ENCODE data around the gene HAUS6. TPM values are rescaled to one million over a fixed set of nuclear protein-coding genes. Genes with fewer than 3 reads are reported as not detected.

HAUS6 gene
- polyA plus RNA-seq, 1 donor (not counting 4 experiments of a cell fraction or from before 2014, with no cell fraction given), result 15.7 TPM

DNA sequence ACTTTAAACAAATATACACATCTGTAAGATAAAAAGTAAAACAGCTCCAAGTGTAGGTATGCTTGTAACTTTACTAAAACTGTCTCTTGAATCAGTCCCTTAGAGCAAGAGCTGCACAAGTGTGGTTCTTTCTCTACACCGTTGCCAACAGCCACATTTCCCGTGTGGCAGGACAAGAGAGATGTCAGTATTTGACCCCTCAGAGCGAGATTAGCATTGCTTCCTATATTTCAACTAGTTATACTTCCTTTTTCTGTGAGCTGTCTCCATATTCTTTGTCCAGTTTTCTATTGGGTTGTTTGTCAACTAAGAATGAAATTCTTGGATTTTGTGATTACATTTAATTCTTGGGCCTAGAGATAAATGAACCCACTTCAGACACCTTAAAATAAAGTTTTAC lies 16.5 kb upstream of the HAUS6 start:
- FAIRE-seq, result no peak
- dilution Hi-C loops (cut with MboI; ENCODE audit: extremely low pct_ligation_motif_present, low sequenced_read_pairs), result no loop called here
- Histone ChIP-seq H3K36me3 (ENCODE audit: control insufficient read depth in 2 of 2, extremely low read depth in 1 of 2, insufficient read depth in 2 of 2, low read length in 2 of 2) (peaks cover 14 to 27% of the 10 kb centered on the region in 2 experiments), H3K9me1 (ENCODE audit: control insufficient read depth, extremely low read depth, insufficient read depth, low read length) (peaks cover 5% of the 10 kb centered on the region), H3K4me3 (ENCODE audit: control insufficient read depth in 2 of 3, extremely low read depth in 1 of 3, insufficient read depth in 2 of 3, low read depth in 1 of 3, low read length in 3 of 3) (no peak overlapping the region), H4K20me1 (ENCODE audit: control insufficient read depth, extremely low read depth, insufficient read depth, low read length) (no peaks in the 10 kb centered on the region), H3K4me1 (ENCODE audit: control insufficient read depth, extremely low read depth, insufficient read depth, low read length) (peaks cover 52% of the 10 kb centered on the region), H3K27me3 (ENCODE audit: control insufficient read depth, extremely low read depth, insufficient read depth, low read length) (no peaks in the 10 kb centered on the region), H2AFZ (ENCODE audit: control insufficient read depth, low read length) (no peak overlapping the region), H3K9ac (ENCODE audit: control insufficient read depth, extremely low read depth, insufficient read depth, low read length) (no peak overlapping the region), H3K4me2 (ENCODE audit: control insufficient read depth, extremely low read depth, insufficient read depth, low read depth, low read length) (no peak overlapping the region), H3K9me3 (ENCODE audit: control insufficient read depth, low read depth, low read length) (no peaks in the 10 kb centered on the region), H3K79me2 (ENCODE audit: control insufficient read depth, insufficient read depth, low read length) (no peaks in the 10 kb centered on the region), H3K27ac (ENCODE audit: control insufficient read depth, insufficient read depth, low read length) (peak overlapping the region; percentile 60)
- TF ChIP-seq EZH2 (IDR thresholded peaks at IDR 0.05; ENCODE audit: low read length) (no peak), CTCF (optimal IDR thresholded peaks at IDR 0.05 in 1 of 3, IDR thresholded peaks at IDR 0.05 in 1 of 3, conservative IDR thresholded peaks at IDR 0.05 in 1 of 3; ENCODE audit: extremely low read depth in 1 of 3, insufficient read depth in 2 of 3, low read length in 3 of 3) (no peak)
- DNase-seq (ENCODE audit: low read depth, low spot score), result no peak

GRCh38 chr9:19117039-19117716 lies 14.5 kb upstream of the HAUS6 start:
- Histone ChIP-seq H3K9me1 (ENCODE audit: control insufficient read depth, extremely low read depth, insufficient read depth, low read length) (peaks cover 3% of the 10 kb centered on the region), H3K9me3 (ENCODE audit: control insufficient read depth, low read depth, low read length) (no peaks in the 10 kb centered on the region), H4K20me1 (ENCODE audit: control insufficient read depth, extremely low read depth, insufficient read depth, low read length) (no peaks in the 10 kb centered on the region), H3K9ac (ENCODE audit: control insufficient read depth, extremely low read depth, insufficient read depth, low read length) (no peak overlapping the region), H3K4me1 (ENCODE audit: control insufficient read depth, extremely low read depth, insufficient read depth, low read length) (peaks cover 41% of the 10 kb centered on the region), H3K27ac (ENCODE audit: control insufficient read depth, insufficient read depth, low read length) (peak overlapping the region; percentile 52), H3K36me3 (ENCODE audit: control insufficient read depth in 2 of 2, extremely low read depth in 1 of 2, insufficient read depth in 2 of 2, low read length in 2 of 2) (peaks cover 14 to 25% of the 10 kb centered on the region in 2 experiments), H2AFZ (ENCODE audit: control insufficient read depth, low read length) (no peak overlapping the region), H3K79me2 (ENCODE audit: control insufficient read depth, insufficient read depth, low read length) (no peaks in the 10 kb centered on the region), H3K27me3 (ENCODE audit: control insufficient read depth, extremely low read depth, insufficient read depth, low read length) (no peaks in the 10 kb centered on the region), H3K4me3 (ENCODE audit: control insufficient read depth in 2 of 3, extremely low read depth in 1 of 3, insufficient read depth in 2 of 3, low read depth in 1 of 3, low read length in 3 of 3) (no peak overlapping the region), H3K4me2 (ENCODE audit: control insufficient read depth, extremely low read depth, insufficient read depth, low read depth, low read length) (peak overlapping the region; percentile 27)
- dilution Hi-C loops (cut with MboI; ENCODE audit: extremely low pct_ligation_motif_present, low sequenced_read_pairs), result no loop called here
- no peak for DNase-seq (ENCODE audit: low read depth, low spot score)
- no peak for FAIRE-seq
- TF ChIP-seq EZH2 (IDR thresholded peaks at IDR 0.05; ENCODE audit: low read length), result no peak
- TF ChIP-seq CTCF (optimal IDR thresholded peaks at IDR 0.05 in 1 of 3, IDR thresholded peaks at IDR 0.05 in 1 of 3, conservative IDR thresholded peaks at IDR 0.05 in 1 of 3; ENCODE audit: extremely low read depth in 1 of 3, insufficient read depth in 2 of 3, low read length in 3 of 3), result no peak

All from keratinocyte (primary cell).